Measurements from ENCODE around the gene PDGFA. TPM values are rescaled to one million over a fixed set of nuclear protein-coding genes. Genes with fewer than 3 reads are reported as not detected.

The PDGFA gene
- total and polyA plus RNA-seq, 2 donors: 25.1 to 28.9 TPM

DNA sequence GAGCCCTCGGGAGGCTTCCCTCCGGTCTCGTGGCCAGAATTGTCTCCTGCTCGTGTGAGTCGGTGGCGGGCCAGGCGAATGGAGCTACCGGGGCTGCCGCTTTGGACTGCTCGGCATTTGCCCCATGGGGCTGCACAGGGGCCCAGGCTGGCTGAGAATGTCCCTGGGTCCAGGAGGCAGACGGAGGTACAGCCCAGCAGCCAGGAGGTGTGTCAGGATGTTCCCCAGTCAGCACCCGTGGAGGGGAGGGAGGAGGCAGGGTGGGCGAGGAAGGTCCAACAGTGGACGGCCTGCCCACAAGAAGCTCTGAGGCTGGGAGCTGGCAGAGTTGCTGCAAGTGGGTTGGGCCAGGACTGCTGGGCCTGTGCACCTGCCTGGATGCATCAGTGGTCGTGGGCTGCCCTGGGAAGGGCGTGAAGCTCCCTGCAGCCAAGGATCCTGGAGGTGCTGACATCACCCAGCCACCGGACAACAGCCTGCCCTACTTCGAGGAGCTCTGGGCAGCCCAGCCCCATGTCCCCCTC, 46.4 kb downstream of the PDGFA start:
- Histone ChIP-seq H3K4me3 (ENCODE audit: low read depth, low read length) (no peak overlapping the region), H3K27ac (ENCODE audit: low read depth) (no peak overlapping the region), H3K36me3 (ENCODE audit: insufficient read depth) (no peaks in the 10 kb centered on the region), H3K4me1 (ENCODE audit: insufficient read depth) (no peaks in the 10 kb centered on the region)
- 89% methylated on average over 18 of the region's 18 CpGs for WGBS
- no peak for DNase-seq (ENCODE audit: extremely low spot score)

DNA sequence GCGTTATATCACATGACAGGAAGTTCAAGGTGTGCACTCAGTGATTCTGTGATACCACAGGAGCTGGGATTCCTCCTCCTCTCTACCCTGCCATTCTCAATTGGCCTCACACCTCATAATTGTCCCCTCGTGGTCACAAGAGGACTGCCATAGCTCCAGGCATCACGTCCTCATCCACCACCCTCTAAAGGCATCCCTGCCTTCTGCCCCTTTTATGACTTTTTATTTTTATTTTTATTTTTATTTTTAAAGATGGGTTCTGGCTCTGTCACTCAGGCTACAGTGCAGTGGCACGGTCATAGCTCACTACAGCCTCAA, 47.0 kb downstream of the PDGFA start:
- Histone ChIP-seq H3K4me1 (ENCODE audit: insufficient read depth) (no peaks in the 10 kb centered on the region), H3K4me3 (ENCODE audit: low read depth, low read length) (no peak overlapping the region), H3K27ac (ENCODE audit: low read depth) (no peak overlapping the region), H3K36me3 (ENCODE audit: insufficient read depth) (no peaks in the 10 kb centered on the region)
- DNase-seq (ENCODE audit: extremely low spot score): no peak
- 98% methylated on average over 4 of the region's 4 CpGs for WGBS

DNA sequence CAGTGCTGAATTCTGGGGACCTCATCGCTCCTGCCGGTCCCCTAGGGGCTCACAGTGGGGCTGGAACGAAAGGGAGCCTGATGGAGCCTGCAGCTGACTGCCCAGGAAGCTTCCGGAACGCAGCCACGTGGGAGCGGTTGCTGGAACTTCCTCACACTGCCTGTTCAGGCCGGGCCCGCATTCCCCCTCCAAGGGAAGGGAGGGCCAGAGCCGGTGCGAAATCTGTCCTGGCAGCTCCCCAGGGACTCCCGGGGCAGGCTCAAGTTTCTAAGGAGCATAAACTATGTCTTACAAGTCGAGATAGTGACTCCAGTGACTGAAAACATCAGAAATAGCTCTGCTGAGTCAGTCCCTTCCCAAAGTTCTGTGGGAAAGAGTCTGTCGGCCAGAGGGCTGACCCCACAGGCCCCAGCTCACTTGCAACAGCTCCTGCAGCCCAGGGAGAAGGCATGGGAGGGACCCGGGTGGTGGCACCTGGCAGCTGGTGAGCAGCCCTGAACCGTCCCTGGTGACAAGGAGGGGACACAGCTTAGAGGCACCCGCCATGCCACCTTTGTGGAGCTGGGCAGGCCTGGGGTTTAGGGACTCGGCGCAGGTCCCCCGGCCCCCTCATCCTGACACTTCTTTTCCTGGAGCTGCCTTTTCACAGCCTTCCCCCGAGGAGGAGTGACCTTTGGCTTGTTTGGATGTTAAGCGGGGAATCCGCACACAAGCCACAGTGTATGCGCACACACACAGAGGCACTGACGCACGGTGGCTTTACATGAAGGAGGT, 47.6 kb downstream of the PDGFA start:
- no peaks in the 10 kb centered on the region for H3K36me3 ChIP-seq (ENCODE audit: insufficient read depth)
- WGBS: 36% methylated on average over 26 of the region's 26 CpGs
- H3K4me1 ChIP-seq (ENCODE audit: insufficient read depth): no peaks in the 10 kb centered on the region
- H3K27ac ChIP-seq (ENCODE audit: low read depth): no peak overlapping the region
- DNase-seq (ENCODE audit: extremely low spot score): no peak
- H3K4me3 ChIP-seq (ENCODE audit: low read depth, low read length): no peak overlapping the region

DNA sequence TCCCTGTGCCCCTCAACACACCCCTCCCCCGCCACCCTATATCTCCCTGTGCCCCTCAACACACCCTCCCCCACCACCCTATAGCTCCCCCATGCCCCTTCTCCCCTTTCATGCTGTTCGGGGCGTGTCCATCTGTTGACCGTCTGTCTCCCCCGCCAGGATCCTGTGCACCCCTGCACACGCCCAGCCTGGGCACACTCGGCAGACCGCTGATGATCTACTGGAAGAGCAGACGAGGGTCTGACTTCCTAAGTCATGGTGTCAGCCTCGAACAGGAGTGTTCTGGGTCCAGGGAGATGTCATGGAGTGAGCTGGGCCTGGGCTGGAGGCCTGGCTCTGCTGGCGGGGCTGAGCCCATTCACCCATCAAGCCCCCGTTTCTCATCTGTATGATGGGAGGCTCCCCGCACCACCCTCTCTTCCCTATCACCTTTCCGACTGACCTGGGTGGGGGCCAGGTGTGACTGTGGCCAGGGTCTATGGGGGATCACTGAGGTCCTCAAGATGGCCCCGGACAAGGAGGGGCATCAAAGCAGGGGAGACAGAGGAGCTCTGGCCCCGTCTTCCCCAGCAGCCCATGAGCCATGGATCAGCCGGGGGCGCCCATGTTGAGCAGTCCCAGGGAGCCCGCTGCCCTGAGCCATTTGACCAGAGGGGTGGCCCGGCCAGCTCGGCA, 48.3 kb downstream of the PDGFA start:
- Histone ChIP-seq H3K27ac (ENCODE audit: low read depth) (no peak overlapping the region), H3K4me3 (ENCODE audit: low read depth, low read length) (no peak overlapping the region), H3K4me1 (ENCODE audit: insufficient read depth) (no peaks in the 10 kb centered on the region), H3K36me3 (ENCODE audit: insufficient read depth) (no peaks in the 10 kb centered on the region)
- WGBS: 72% methylated on average over 20 of the region's 21 CpGs
- DNase-seq (ENCODE audit: extremely low spot score): no peak

DNA sequence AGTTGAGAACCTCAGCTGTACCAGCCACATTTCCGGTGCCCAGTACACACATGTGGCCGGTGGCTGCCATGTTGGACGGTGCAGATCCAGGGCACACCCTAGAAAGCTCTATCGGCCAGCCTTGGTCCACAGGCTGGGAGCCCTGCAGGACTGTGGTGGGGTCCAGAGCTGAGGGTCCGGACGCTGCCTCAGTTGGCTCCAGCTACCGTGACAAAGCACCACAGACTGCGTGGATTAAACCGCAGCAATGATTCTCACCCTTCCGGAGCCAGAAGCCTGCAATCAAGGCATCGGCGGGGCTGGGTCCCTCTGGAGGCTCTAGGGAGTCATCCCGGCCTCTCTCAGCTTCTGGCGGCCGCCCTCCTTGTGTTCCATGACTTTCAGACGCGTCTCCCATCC, 50.1 kb downstream of the PDGFA start:
- Histone ChIP-seq H3K36me3 (ENCODE audit: insufficient read depth) (no peaks in the 10 kb centered on the region), H3K4me1 (ENCODE audit: insufficient read depth) (no peaks in the 10 kb centered on the region), H3K27ac (ENCODE audit: low read depth) (no peak overlapping the region), H3K4me3 (ENCODE audit: low read depth, low read length) (no peak overlapping the region)
- DNase-seq (ENCODE audit: extremely low spot score): no peak
- 92% methylated on average over 17 of the region's 17 CpGs for WGBS

DNA sequence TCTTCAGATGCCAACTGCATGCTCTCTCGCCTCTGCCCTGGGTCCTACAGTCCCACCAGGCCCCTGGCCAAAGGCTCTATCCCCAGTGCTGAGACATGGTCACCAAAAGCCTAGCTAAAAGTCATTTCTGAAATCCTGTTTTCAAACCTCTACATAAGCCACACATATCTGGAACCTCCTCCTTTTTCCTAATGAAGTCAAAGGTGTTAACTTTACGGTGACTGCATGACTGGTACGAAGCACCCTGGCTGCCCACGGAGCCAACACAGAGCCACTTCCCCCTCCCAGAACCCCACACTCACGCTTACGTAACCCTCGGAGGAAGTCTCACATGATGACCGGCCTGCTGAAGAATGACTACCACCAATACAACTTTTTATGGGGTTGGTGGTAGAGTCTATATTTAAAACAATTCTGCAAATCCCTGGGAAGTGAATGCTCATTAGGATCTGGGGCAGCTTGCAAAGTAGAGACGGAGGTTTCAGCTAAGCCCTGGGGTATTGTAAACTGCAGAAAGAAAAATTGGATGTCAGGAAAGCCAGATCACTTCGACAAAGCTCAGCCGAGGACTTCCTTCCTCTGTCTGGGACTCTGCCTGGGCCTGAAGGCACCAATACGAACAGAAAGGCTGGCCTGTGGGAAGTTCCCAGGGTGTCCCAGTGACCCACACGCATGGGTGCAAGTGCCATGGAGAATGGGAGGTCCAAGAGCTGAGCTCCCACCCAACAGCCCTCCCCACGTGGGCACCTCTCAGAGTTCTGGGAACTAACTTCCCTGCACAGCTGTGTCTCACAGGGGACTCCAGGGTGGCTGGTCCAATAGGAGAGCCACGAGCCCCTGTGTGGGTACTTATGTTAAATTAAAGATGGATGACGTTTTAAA, 50.7 kb downstream of the PDGFA start:
- WGBS: 50% methylated on average over 16 of the region's 16 CpGs
- H3K27ac ChIP-seq (ENCODE audit: low read depth): no peak overlapping the region
- no peak overlapping the region for H3K4me3 ChIP-seq (ENCODE audit: low read depth, low read length)
- DNase-seq (ENCODE audit: extremely low spot score): no peak
- no peaks in the 10 kb centered on the region for H3K4me1 ChIP-seq (ENCODE audit: insufficient read depth)
- H3K36me3 ChIP-seq (ENCODE audit: insufficient read depth): no peaks in the 10 kb centered on the region

DNA sequence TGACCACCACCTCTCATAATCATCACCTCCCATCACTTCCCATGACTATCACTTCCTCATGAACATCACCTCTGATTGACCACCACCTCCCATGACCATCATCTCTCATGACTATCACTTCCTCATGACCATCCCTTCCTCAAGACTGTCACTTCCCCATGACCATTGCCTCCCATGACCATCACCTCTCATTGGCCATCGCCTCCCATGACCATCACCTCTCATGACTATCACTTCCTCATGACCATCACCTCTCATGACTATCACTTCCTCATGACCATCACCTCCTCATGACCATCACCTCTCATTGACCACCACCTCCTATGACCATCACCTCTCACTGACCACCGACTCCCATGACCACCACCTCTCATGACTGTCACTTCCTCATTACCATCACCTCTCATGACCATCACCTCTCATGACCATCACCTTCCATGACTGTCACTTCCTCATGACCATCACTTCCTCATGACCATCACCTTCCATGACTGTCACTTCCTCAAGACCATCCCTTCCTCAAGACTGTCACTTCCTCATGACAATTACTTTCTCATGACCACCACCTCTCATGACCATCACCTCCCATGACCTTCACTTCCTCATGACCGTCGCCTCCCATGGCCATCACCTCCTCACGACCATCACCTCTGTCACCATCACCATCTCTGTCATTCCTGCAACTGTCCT, 51.6 kb downstream of the PDGFA start:
- no peaks in the 10 kb centered on the region for H3K4me1 ChIP-seq (ENCODE audit: insufficient read depth)
- H3K27ac ChIP-seq (ENCODE audit: low read depth): no peak overlapping the region
- no peak overlapping the region for H3K4me3 ChIP-seq (ENCODE audit: low read depth, low read length)
- H3K36me3 ChIP-seq (ENCODE audit: insufficient read depth): no peaks in the 10 kb centered on the region
- 93% methylated on average over 5 of the region's 5 CpGs for WGBS
- DNase-seq (ENCODE audit: extremely low spot score): no peak

DNA sequence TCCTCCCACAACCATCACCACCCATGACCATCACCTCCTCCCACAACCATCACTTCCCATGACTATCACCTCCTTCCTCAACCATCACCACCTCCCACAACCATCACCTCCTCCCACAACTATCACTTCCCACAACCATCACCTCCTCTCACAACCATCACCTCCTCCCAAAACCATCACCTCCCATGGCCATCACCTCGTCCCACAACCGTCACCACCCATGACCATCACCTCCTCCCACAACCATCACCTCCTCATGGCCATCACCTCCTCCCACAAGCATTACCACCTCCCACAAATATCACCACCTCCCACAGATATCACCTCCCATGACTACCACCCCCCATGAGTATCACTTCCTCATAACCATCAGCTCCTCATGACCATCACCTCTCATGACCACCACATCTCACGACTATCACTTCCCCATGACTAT, 52.2 kb downstream of the PDGFA start:
- H3K36me3 ChIP-seq (ENCODE audit: insufficient read depth): no peaks in the 10 kb centered on the region
- no peak for DNase-seq (ENCODE audit: extremely low spot score)
- no peak overlapping the region for H3K27ac ChIP-seq (ENCODE audit: low read depth)
- H3K4me1 ChIP-seq (ENCODE audit: insufficient read depth): no peaks in the 10 kb centered on the region
- WGBS: 94% methylated on average over 3 of the region's 3 CpGs
- H3K4me3 ChIP-seq (ENCODE audit: low read depth, low read length): no peak overlapping the region

DNA sequence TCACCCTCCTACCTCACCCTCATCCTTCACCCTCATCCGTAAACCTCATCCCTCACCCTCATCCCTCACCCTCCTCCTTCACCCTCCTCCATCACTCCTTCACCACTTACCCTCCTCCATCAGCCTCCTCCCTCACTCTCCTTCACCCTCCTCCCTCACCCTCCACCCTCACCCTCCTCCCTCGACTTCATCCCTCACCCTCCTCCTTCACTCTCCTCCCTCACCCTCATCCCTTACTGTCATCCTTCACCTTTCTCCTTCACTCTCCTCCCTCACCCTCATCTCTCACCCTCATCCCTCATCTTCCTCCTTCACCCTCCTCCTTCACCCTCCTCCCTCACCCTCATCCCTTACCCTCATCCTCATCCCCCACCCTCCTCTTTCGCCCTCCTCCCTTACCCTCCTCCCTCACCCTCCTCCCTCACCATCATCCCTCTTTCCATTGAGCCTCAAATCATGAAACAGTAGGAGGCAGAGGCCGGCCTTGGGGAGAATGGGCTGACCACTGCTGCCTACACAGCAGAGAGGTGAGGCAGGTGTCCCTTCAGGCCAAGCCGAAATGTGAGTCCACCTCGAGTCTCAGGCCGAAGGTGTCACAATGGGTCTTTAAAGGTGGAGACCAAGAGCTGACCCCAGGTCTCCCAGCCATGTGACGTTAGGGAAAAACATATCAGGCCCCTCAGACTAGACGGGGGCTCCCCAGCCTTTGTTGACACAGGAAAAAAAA, 53.0 kb downstream of the PDGFA start:
- DNase-seq (ENCODE audit: extremely low spot score): no peak
- no peaks in the 10 kb centered on the region for H3K4me1 ChIP-seq (ENCODE audit: insufficient read depth)
- 92% methylated on average over 9 of the region's 9 CpGs for WGBS

DNA sequence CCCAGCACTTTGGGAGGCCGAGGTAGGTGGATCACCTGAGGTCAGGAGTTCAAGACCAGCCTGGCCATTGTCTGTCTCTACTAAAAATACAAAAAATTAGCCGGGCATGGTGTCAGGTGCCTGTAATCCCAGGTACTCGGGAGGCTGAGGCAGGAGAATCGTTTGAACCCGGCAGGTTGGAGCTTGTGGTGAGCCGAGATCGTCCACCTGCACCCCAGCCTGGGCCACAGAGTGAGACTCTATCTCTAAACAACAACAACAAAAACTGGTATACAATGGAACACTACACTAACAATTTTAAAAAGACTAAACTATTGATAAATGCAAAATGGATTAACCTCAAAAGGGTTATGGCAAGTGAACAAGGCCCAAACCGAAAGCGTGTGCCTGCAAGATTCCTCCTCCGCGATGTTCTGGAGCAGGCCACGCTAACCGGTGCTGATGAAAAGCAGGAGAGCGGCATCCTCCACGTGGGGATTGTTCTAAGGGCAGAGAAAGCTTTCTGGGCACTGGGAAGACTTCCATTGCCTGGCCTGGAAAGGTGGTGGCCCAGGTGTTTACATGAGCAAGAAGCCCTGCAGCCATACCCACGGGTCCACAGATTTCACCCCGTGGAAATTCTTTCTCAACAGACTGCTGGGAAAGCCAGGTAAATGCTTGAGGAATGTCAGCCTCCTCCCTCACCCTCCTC, 53.8 kb downstream of the PDGFA start:
- 92% methylated on average over 17 of the region's 17 CpGs for whole genome bisulfite sequencing
- H3K36me3 ChIP-seq (ENCODE audit: insufficient read depth): no peaks in the 10 kb centered on the region
- H3K4me3 ChIP-seq (ENCODE audit: low read depth, low read length): no peak overlapping the region
- no peak for DNase-seq (ENCODE audit: extremely low spot score)
- no peak overlapping the region for H3K27ac ChIP-seq (ENCODE audit: low read depth)
- no peaks in the 10 kb centered on the region for H3K4me1 ChIP-seq (ENCODE audit: insufficient read depth)

More for the DNA sequence above, 53.0 kb downstream of the PDGFA start:
- H3K4me3 ChIP-seq (ENCODE audit: low read depth, low read length): no peak overlapping the region
- no peak overlapping the region for H3K27ac ChIP-seq (ENCODE audit: low read depth)
- H3K36me3 ChIP-seq (ENCODE audit: insufficient read depth): no peaks in the 10 kb centered on the region

DNA sequence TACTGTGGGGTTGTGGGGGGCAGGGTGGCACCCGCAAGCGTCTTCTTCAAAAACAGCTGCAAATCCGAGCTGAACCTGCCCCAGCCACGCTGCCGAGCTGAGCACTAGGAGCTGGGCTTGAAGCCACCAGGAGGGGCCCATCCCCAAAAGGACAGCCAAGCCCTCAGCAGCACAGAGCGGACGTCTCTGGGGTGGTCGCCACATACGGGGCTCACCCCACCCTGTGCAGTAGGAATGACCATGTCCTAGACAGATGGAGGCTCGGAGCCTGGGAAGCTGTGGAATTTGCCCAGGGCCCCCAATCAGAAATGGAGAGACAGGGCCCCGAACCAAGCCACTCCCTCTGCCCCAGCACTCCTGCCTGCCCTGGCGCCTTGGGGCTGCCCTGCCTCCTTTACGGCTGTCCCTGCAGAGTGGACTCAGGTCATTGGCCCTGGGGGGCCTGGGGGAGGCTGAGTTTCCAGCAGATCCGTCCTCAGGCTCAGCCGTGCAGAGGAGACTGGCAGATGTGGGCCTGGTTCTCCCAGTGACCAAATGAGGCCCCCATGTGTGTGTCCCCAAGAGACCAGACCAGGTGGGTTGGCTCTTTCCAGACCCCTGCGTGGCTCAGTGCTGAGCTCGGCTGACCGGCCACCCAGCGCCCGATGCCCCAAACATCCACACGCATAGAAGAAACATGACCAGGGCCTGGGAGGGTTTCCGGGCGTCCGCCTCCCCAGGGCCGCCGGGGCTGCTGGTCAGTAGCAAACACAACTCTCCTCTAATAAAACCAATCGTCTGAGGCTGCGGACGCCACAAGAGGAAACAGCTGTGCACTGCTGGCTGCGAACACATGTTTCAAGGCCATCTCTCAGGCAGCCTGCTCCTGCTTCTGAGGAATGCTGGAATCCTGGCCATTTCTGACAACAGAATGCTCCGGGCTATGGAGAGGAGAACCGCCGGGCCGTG, 54.9 kb downstream of the PDGFA start:
- no peaks in the 10 kb centered on the region for H3K36me3 ChIP-seq (ENCODE audit: insufficient read depth)
- 41% methylated on average over 34 of the region's 34 CpGs for WGBS
- no peak overlapping the region for H3K4me3 ChIP-seq (ENCODE audit: low read depth, low read length)
- no peak for DNase-seq (ENCODE audit: extremely low spot score)
- no peak overlapping the region for H3K27ac ChIP-seq (ENCODE audit: low read depth)
- no peaks in the 10 kb centered on the region for H3K4me1 ChIP-seq (ENCODE audit: insufficient read depth)

Measured in urinary bladder (tissue), 4 donors.